HEK293 (cell line): ENCODE data around the gene GAS5.

Experiments
- CTCF ChIA-PET: fragments of 350-600 bp; formaldehyde crosslinking; extraction: SDS; loops from one replicate; lab custom pipeline; 2021; ENCODE audit warnings: antibody characterized with exemption; lab: Yijun Ruan, JAX
- POLR2A ChIA-PET: fragments of 300-600 bp; formaldehyde crosslinking; extraction: SDS; loops from one replicate; lab custom pipeline; 2020; ENCODE audit warnings: antibody characterized with exemption, inconsistent platforms; lab: Yijun Ruan, JAX
- H3K27ac ChIP-seq: fragments of 200-500 bp; sonication (Bioruptor generic); 2 replicates; pipeline ENCODE4 v1.5.1; 2014; ENCODE audit warnings: low read depth, low read length, control low read depth, inconsistent platforms; ENCODE audit errors: extremely low read depth
- H3K36me3 ChIP-seq, 2 experiments: fragments of 200-500 bp in 1 of 2; sonication (Bioruptor generic) in 1 of 2; 1 replicate in 1 of 2; 2 replicates in 1 of 2; pipeline ENCODE4 v1.5.1; 2014 to 2017; ENCODE audit warnings: inconsistent platforms in 2 of 2, low read length in 2 of 2; ENCODE audit not compliant: control insufficient read depth in 2 of 2, insufficient read depth in 1 of 2
- H3K4me1 ChIP-seq: fragments of 200-500 bp; sonication (Bioruptor generic); 2 replicates; pipeline ENCODE4 v1.5.1; 2014; ENCODE audit warnings: mild to moderate bottlenecking, low read length, inconsistent platforms; ENCODE audit not compliant: control insufficient read depth, insufficient read depth
- H3K4me3 ChIP-seq: 2 replicates; pipeline ENCODE4 v1.5.1; 2011; ENCODE audit warnings: low read depth, mild to moderate bottlenecking, control low read depth, low read length, moderate library complexity
- H3K9me3 ChIP-seq: fragments of 200-500 bp; sonication (Bioruptor generic); 2 replicates; pipeline ENCODE4 v1.5.1; 2014; ENCODE audit warnings: low read depth, low read length, inconsistent platforms; ENCODE audit not compliant: control insufficient read depth, insufficient read depth
- CTCF ChIP-seq: fragments of 450-650 bp; formaldehyde crosslinking; IDR thresholded peaks from 2 replicates; pipeline ENCODE4 v1.5.1; 2016; ENCODE audit warnings: missing biosample characterization, missing genetic modification characterization
- GFI1B ChIP-seq: fragments of 450-650 bp; formaldehyde crosslinking; IDR thresholded peaks from 2 replicates; pipeline ENCODE4 v1.5.1; 2016; ENCODE audit warnings: missing biosample characterization, missing genetic modification characterization
- IKZF3 ChIP-seq: fragments of 450-650 bp; IDR thresholded peaks from 2 replicates; pipeline ENCODE4 v1.5.0; 2018; ENCODE audit warnings: missing biosample characterization, mild to moderate bottlenecking, missing genetic modification characterization, moderate library complexity
- KLF10 ChIP-seq: fragments of 450-650 bp; IDR thresholded peaks from 2 replicates; pipeline ENCODE4 v1.5.1; 2018; ENCODE audit warnings: missing biosample characterization, mild to moderate bottlenecking, missing genetic modification characterization
- KLF8 ChIP-seq: fragments of 450-650 bp; formaldehyde crosslinking; IDR thresholded peaks from 2 replicates; pipeline ENCODE4 v1.5.1; 2016; ENCODE audit warnings: missing biosample characterization, missing genetic modification characterization
- REPIN1 ChIP-seq: fragments of 450-650 bp; formaldehyde crosslinking; IDR thresholded peaks from 2 replicates; pipeline ENCODE4 v1.5.1; 2017; ENCODE audit warnings: missing biosample characterization, missing genetic modification characterization, low read depth
- ZNF112 ChIP-seq: fragments of 450-650 bp; formaldehyde crosslinking; IDR thresholded peaks from 2 replicates; pipeline ENCODE4 v1.5.0; 2017; ENCODE audit warnings: missing biosample characterization, missing genetic modification characterization
- ZNF155 ChIP-seq: fragments of 450-650 bp; formaldehyde crosslinking; IDR thresholded peaks from 2 replicates; pipeline ENCODE4 v1.5.1; 2016; ENCODE audit warnings: missing biosample characterization, missing genetic modification characterization
- ZNF16 ChIP-seq: fragments of 450-650 bp; formaldehyde crosslinking; IDR thresholded peaks from 2 replicates; pipeline ENCODE4 v1.5.1; 2016; ENCODE audit warnings: low read depth, missing biosample characterization, missing genetic modification characterization
- ZNF18 ChIP-seq: fragments of 450-650 bp; formaldehyde crosslinking; IDR thresholded peaks from 2 replicates; pipeline ENCODE4 v1.5.1; 2016; ENCODE audit warnings: missing biosample characterization, missing genetic modification characterization
- ZNF350 ChIP-seq: fragments of 450-650 bp; formaldehyde crosslinking; IDR thresholded peaks from 2 replicates; pipeline ENCODE4 v1.5.0; 2017; ENCODE audit warnings: missing biosample characterization, mild to moderate bottlenecking, missing genetic modification characterization
- ZNF362 ChIP-seq: fragments of 450-650 bp; formaldehyde crosslinking; IDR thresholded peaks from 2 replicates; pipeline ENCODE4 v1.5.1; 2016; ENCODE audit warnings: missing biosample characterization, missing genetic modification characterization
- ZNF48 ChIP-seq: fragments of 450-650 bp; formaldehyde crosslinking; IDR thresholded peaks from 2 replicates; pipeline ENCODE4 v1.5.1; 2016; ENCODE audit warnings: missing biosample characterization, missing genetic modification characterization
- ZNF513 ChIP-seq: fragments of 450-650 bp; IDR thresholded peaks from 2 replicates; pipeline ENCODE4 v1.5.1; 2018; ENCODE audit warnings: missing biosample characterization, missing genetic modification characterization
- ZNF518A ChIP-seq: fragments of 450-650 bp; formaldehyde crosslinking; conservative IDR thresholded peaks from 2 replicates; pipeline ENCODE4 v1.5.1; 2016; ENCODE audit warnings: low read depth, missing biosample characterization, missing genetic modification characterization
- ZNF530 ChIP-seq: fragments of 450-650 bp; formaldehyde crosslinking; IDR thresholded peaks from 2 replicates; pipeline ENCODE4 v1.5.1; 2016; ENCODE audit warnings: low read depth, missing biosample characterization, missing genetic modification characterization
- ZNF792 ChIP-seq: fragments of 450-650 bp; formaldehyde crosslinking; IDR thresholded peaks from 2 replicates; pipeline ENCODE4 v1.5.1; 2016; ENCODE audit warnings: missing biosample characterization, missing genetic modification characterization

GAS5 gene

GRCh38 chr1:173821680-173822079 is 46.1 kb downstream of the GAS5 start:
- H3K4me3 ChIP-seq: no peak overlapping the region
- CTCF ChIA-PET: interaction anchor here (0.6 kb wide), 1 partner anchor 76 kb away, joined by 4 read pairs; no protein-coding TSS in a partner anchor
- no peak overlapping the region for H3K27ac ChIP-seq
- peaks cover 10 to 21% of the 10 kb centered on the region in 2 experiments; a peak in 2 of 3 replicates for H3K36me3 ChIP-seq
- H3K4me1 ChIP-seq: no peaks in the 10 kb centered on the region; the same call in 1 of the 2 replicates
- no peaks in the 10 kb centered on the region for H3K9me3 ChIP-seq
- TF ChIP-seq REPIN1 (tag by site-specific recombination) (no peak), ZNF362 (tag by site-specific recombination) (no peak), ZNF350 (tag by site-specific recombination) (no peak), ZNF513 (tag by site-specific recombination) (no peak), ZNF530 (tag by site-specific recombination) (no peak), ZNF16 (tag by site-specific recombination) (no peak), IKZF3 (tag by site-specific recombination) (no peak), ZNF48 (tag by site-specific recombination) (no peak), KLF10 (tag by site-specific recombination) (no peak), CTCF (tag by site-specific recombination) (no peak), GFI1B (no peak), KLF8 (tag by site-specific recombination) (no peak)
- TF ChIP-seq, all 188 proteins: peak for 0
- POLR2A ChIA-PET: no interaction called here

- ChIA-PET POLR2A (interaction anchor here (1.0 kb wide), 1 partner anchor 50 kb away, joined by 3 read pairs; the partner anchor contains the start of genes GAS5 and ZBTB37), CTCF (interaction anchor here (0.6 to 1.1 kb wide), 2 partner anchors 249 to 340 kb away, joined by 3 read pairs; no protein-coding TSS in a partner anchor)
- Histone ChIP-seq H3K4me1 (no peaks in the 10 kb centered on the region; the same call in 1 of the 2 replicates), H3K27ac (no peak overlapping the region), H3K4me3 (no peak overlapping the region), H3K36me3 (peaks cover 10 to 21% of the 10 kb centered on the region in 2 experiments; a peak in 2 of 3 replicates)
- no peak for TF ChIP-seq ZNF18
- TF ChIP-seq ZNF792 (tag by site-specific recombination): no peak
- TF ChIP-seq ZNF155 (tag by site-specific recombination): no peak
- no peak for TF ChIP-seq ZNF112
- TF ChIP-seq ZNF518A: no peak
- TF ChIP-seq ZNF48 (tag by site-specific recombination): no peak
- TF ChIP-seq, all 188 proteins: peak for 0
- H3K9me3 ChIP-seq: no peaks in the 10 kb centered on the region
Measured at GRCh38 chr1:173818459-173818858, 49.3 kb downstream of the GAS5 start.
